Dedifferentiated amniotic fluid mesenchymal stem cell (primary cell): ENCODE results near the gene PTPRT.
"Not testable (repeated sequence)": the region's sequence is repeated elsewhere in the genome, so short reads cannot be mapped to it uniquely, and the experiment has no call there.

ENCODE experiments used
- DNase-seq: peaks from one replicate; pipeline ENCODE4 v3.0.0-alpha.2; 2016; ENCODE audit errors: extremely low spot score

The PTPRT gene

DNA sequence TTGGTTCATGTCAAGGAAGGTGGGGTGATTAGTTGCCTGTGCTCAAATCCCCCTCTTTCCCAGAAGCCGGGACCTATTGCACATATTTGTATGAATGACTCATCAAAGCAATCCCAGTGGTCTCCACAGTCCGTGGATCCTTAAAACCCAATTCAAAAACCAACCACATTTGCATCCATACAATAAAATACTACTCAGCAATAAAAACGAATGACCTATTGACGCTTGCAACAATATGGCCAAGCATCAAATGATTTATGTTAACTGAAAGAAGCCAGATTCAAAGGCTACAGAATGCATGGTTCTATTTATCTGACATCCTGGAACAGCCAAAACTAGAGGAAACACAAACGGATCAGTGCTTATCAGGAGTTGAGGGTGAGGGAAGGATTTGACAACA, 275.4 kb downstream of the PTPRT start:
- DNase-seq: no peak

DNA sequence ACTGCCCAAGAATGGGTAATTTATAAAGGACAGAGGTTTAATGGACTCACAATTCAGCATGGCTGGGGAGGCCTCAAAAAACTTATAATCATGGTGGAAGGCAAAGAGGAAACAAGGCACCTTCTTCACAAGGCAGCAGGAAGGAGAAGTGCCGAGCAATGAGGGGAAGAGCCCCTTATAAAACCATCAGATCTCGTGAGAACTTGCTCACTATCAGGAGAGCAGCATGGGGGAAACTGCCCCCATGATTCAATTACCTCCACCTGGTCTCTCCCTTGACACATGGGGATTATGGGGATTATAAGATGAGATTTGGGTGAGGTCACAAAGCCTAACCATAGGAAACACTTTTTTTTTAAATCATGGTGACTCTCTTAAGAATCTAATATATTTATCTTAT, 278.9 kb downstream of the PTPRT start:
- DNase-seq: not testable (repeated sequence)

DNA sequence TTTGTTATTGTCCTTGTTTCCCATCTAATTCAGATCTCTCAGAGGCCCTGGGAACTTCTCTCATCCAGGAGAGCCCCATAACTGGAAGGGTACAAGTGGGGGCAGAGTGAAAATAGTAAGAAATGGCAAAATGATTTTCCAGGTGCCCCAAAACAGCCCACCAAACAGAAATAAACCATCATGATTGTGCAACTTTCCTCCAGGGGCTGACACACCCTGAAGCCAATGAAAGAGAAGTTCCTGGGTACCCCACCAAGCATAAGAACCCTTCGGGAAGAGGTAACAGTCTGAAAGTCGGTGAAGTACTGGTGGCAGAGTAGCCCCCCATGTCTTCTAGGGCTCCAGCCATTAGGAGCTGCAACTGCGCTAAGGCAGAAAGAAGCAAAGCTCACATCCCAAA, 282.0 kb downstream of the PTPRT start:
- no peak for DNase-seq

DNA sequence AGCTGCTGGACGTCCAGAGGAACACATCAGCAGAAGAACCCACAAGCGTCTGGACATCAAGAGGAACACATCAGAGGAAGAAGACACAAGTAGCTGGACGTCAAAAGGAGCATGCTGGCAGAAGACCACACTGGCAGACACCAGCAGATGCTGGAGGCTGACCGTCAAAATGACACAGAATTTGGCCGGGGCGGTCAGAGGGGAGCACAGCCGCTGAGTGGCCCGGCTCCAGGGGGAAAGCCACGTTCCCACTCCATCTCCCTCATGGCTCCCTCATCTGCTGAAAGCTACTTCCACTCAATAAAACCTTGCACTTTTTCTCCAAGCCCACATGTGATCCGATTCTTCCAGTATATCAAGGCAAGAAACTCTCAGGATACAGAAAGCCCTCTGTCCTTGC, 283.6 kb downstream of the PTPRT start:
- no peak for DNase-seq

DNA sequence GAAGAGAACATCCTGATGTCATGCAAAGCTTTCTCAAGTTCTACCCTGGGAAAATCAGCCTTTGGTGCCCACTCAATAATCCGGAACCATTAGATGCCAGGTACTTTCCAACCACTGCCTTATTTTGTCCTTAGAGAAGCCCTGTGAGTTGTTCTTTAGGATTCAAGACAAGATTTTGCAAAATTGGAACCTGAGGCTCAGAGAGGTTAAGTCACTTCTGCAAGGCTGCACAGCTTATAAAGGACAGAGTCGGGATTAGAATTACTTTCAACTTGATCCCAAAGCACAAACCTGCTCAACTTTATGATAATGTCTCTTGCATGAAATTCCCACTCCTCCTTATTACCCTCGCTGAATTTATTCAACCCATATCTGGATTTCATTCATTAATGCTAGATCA, 287.2 kb downstream of the PTPRT start:
- no peak for DNase-seq

DNA sequence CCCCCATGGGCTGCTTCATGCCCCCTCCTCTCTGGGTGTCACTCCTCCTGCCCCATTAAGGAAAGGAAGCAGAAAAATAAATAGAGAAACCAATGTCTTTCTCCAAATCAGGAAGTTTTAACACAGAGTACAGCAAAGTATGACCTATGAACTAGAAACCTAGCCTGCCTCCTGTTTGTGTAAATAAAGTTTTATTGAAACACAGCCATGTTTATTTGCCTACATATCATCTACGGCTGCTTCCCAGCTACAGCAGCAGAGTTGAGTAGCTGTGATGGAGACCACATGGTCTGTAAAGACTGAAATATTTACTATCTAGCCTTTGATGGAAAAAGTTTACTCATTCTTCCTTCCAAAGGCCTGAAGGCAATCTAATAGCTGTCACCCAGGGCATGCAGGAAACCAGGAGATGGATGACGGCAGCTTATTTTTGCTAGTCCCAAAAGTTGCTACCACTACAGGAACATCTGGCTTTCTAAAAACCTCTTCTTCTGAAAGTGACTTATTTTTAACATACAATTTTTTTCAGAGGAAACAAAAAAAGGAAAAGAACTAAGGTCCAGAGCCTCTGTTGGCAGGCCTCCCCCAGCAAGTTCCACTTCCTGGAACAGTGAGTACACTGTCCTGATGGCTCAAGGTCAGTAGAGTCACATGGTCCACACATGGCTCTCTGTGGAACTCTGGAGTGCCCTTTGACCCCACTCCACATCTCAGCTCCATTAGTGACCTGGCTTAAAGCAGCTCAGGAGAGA, 287.8 kb downstream of the PTPRT start:
- no peak for DNase-seq

DNA sequence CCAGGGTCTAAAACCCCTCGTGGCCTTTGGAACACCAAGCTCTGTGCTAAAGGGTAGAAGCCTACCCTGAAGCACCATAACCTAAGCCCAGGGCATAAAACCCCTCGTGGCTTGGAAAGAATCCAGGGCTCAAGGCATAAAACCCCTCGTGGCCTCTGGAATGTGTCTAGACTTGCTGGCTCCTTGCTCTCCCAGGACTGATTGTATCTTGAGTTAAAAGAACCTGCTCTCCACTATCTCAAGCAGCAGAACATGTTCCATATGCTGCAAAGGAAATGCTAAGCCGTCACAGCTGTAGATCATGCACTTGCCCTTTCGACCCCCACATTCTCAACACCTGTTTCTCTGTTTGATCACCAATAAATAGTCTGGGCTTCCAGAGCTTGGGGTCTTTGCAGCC, 288.9 kb downstream of the PTPRT start:
- DNase-seq: not testable (repeated sequence)

DNA sequence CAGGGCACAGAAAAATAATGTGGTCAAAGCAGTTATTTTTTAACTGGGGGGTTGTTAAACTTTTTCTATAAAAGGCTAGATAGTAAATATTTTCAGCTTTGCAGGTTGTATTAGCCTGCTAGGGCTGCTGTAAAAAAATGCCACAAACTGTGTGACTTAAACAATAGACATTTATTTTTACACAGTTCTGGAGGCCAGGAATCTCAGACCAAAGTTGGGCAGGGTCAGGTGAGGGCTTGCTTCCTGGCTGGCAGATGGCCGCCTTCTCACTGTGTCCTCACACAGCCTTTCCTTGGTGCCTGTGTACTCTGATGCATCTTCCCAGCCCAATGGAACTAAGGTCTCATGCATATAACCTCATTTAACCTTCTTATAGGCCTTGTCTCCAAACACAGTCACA, 294.7 kb downstream of the PTPRT start:
- DNase-seq: no peak

DNA sequence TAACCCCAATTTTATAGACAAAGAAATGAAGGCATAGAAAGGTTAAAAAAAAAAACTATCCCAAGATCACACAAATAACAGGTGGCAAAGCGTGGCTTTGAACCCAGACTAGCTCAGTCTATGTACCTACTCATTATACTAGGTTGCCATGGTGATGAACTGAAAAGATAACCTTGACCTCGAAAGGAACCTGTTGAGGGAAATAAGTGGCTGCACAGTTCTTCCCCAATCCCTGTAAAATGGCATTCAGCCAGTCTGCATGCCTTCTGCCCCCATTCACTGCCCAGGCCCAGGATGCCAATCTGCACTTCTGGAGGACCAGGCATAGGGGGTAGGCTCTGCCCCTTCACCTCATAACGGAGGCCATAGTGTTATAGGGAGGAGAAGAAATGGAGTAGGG, 295.2 kb downstream of the PTPRT start:
- no peak for DNase-seq

DNA sequence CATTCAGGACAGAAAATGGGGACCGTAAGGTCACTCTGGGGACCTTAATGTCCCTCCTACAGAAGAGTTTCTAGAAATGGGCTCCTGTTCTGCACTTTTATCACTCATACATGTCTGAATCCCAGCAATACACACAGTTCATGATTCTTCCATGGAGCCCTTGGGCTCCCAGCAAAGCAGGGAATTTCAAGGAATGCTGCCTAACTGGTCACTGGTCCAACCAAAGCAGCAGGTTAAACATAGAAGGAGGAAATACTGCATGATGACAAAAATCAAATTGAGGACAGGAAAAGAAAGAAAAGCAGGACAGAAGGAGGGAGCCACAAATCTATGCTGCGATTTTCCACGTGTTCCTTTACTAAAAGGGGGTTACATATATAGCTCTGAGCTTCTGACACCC, 300.2 kb downstream of the PTPRT start:
- no peak for DNase-seq

DNA sequence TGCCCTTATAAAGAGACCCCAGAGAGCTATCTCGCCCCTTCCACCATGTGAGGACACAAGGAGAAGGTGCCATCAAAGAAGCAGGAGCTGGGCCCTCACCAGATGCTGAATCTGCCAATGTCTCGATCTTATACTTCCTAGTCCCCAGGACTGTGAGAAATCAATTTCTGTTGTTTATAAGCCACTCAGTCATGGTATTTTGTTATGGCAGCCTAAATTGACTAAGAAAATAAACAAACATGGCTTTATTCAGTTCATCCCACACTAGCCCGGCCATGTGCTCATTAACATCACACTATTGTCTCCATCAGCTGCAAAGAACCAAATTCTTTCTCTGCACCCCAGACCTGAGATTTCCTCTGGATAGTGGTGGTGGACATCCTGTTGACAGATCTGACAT, 302.4 kb downstream of the PTPRT start:
- no peak for DNase-seq

DNA sequence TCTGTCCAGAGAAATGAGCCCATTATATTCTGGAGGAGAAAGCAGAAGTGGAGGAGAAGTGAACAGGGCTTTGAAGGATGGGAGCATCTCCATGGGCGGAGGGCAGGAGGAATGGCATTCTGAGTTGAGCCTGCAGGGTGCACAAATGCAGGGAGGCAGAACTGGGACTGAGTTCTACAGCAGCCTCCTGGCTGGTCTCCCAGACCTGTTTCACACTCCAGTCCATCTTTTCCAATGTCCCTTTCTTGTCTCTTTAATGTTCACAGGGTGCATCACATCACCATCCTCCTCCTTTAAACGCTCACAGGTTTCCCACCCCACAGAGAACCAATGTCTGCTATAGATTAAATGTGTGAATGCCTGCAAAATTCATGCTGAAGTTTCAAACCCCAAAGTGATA, 302.9 kb downstream of the PTPRT start:
- no peak for DNase-seq

DNA sequence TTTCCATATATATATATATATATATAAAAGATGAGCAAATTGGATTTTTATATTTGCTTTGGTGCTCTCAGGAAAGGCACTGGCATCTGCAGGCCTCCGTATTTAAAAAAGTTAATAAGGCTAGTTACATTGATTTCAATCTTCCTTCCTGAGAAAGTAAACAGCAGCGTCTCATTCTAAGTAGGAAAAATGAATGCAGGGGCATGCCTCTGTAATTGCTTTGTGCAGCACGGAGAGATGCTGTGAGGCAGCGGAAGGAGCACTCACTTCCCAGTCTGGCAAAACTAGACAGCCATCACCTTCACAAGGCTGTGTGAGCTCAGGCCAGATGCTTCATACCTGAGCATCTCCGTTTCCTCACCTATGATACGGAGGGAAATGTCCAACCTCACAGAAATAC, 303.7 kb downstream of the PTPRT start:
- no peak for DNase-seq

DNA sequence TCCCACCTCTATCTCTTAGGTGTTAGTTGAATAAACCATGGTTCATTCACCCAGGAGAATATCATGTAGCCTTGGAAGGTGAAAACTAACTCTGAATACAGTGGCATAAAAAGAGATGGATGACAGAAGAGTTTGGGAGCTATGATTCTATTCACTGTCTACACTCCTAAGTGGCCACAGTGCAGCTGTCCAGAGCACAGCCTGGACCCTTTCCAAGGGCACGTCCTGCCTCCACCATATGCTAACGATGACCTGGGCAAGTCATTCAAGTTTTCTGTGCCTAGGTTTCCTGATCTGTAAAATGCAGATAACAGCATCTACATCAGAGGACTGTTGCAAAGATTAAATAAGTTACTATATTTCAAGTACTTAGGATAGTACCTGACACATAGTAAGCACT, 314.1 kb downstream of the PTPRT start:
- DNase-seq: no peak

DNA sequence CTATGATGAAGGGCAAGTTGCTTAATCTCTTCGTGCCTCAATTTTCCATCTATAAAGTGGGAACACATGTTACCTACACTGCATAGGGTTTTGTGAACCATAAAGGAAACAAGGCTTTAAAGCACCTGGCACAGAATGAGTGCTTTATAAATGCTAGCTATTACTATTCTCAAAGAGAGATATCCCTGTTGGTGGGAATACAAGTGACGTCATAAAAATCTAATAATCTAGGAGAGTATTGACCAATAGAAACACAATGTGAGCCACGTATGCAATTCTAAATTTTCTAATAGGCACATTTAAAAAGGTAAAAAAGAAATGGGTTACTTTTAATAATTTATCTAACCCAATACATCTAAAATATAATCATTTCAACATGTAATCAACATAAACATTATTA, 316.4 kb downstream of the PTPRT start:
- no peak for DNase-seq

DNA sequence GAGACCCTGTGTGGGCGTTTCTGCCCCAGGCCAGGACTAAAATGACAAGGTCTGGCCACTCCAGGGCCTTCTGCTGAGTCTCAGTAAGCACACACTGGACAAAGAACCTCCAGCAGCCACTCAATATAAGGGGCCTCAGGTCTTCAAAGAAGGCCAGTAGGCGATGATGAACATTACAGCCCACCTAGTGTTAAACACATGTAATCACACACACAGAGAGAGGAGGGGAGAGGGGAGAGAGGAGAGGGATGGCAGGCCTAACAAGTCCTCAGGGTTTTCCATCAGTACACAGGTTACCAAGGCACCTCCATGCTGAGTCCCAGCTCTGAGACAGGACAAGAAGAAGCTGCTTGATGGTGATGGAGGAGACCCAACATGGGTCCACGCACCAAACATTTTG, 325.6 kb downstream of the PTPRT start:
- no peak for DNase-seq

DNA sequence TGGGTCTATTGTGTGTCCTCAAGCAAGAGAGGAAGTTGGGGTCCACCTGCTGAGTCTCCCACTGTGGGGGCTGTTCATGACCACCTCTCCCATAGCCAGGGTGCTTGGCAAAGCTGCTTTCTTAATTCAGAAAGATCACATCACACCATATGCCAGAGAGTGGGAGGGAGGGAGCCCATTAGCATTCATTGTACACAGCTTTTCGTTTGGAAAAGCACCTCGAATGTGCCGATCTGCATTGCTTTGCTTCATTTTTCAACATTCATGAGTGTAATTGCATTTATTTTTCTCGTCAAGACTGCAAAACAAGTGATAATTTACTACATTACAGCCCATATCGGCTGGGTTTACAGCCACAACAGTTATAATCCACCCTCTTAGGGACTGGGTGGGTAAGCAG, 327.3 kb downstream of the PTPRT start:
- no peak for DNase-seq

DNA sequence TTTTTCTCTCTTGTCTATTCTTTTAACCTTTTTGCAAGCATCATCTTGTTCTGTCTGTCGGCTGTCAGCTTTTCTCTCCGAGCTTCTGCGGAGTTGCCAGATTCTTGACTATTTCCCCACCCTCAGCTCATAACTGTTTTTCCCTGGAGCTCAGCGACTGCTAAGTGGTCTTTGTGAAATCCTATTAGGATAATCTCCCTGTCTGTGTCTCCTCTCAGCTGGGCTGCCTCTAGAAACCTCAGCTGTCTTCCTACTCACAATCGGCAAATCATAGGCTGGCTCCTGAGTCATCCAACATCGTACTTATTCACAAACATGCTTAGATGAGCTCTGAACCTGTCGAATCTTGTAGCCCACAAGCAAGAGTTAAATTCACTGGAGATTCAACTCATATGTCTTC, 332.3 kb downstream of the PTPRT start:
- DNase-seq: no peak

DNA sequence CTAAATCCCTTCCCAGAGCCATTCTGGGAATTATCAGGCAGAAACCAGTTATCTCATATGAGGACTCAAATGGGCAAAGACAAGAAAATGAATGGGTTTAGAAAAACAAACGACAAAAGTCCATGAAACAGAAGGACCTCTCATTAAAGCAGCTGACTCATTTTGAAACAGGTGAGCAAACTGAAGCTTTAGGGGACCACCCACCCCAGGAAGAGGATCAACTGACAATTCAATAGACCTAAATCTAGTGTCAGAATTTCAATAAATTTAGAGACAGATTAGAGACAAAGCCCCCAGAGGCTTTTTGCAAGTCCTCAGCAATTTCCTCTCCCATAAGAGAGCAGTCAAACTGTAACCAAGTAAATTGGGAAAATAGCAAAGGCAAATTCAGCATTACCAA, 333.8 kb downstream of the PTPRT start:
- DNase-seq: no peak

DNA sequence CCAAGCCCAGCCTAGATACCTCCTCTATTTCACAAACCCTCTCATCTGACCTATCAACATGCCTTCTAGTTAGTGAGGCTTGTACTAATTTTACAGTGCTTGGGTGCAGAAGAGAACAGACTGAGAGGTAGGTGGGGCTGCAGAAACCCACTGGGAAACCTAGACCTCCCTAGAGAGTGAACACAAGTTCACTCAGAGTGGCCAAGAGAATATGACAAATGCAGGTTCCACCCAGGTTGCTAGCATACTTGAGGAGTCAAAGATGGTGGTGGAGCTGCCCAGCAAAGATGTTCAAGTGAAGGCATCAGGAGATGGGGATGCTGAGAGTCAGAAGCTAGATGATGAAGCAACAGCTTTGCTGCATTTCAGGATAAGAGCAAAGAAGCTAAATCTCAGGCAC, 337.0 kb downstream of the PTPRT start:
- no peak for DNase-seq

DNA sequence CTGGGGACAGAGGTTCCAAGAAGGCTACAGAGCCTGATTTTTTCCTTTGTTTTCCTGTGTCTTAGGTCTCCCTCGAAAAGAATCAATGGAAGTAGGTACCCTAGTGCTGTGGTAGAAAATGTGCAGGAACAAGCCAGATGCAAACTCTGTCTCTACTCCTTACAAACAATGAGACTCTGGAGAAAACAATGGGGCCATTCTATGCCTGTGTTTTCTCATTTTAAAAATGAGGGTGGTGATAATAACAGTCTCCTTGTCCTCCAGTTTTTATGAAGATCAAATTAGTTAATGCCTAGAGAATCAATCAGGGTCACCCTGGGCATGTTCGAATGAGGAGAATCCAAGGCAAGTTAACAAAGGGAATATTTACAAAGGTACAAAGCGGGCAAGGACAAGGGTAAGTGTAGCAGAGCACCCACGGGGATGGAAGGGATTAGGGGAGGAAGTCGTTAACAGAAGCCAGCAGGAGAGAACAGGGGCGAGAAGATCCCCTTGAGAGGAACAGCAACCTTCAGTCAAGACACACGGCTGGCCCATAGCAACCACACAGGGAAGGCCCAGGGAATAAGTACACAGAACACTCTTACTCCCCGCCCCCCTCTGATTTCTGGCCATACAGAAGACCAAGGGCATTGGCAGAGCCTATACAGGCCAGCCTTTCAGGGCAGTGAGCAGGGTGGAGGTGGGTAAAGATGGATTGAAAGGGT, 342.8 kb downstream of the PTPRT start:
- no peak for DNase-seq

DNA sequence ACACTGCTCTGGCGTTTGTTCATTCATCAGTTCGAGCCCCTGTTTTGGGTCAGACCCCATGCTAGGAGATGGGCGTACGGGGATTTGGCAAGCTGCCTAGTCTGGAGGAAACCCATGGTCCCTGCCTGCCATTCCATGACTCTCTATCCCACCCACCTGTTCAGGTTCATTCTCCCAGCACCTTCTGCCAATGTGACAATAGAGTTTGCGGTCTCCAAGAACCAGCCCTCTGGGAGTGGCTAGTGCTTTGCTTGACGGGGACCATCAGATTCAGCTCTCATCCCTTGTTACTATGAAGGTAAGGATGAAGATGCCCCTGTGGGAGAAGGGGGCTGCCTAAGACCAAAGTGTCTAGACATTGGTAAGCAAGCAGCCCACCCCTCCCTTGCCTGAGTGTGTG, 345.0 kb downstream of the PTPRT start:
- no peak for DNase-seq

DNA sequence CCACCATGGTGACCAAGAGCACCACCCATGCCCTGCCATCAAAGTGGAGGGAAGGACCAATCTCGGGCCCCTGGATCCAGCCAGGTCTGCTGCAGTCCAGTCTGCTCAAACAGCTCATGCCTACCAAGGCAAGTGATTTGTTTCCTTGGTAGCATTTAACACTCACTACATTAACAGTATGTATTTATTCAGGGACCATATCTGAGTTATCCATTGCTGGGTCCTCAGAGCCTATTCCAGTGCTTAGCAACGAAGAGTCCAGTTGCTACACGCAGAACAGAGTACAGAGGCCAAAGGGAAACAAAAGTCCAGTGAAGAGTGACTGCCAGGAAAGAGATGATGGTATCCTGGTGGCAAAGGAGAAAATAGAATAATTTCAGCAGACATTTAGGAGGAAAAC, 352.2 kb downstream of the PTPRT start:
- DNase-seq: no peak

DNA sequence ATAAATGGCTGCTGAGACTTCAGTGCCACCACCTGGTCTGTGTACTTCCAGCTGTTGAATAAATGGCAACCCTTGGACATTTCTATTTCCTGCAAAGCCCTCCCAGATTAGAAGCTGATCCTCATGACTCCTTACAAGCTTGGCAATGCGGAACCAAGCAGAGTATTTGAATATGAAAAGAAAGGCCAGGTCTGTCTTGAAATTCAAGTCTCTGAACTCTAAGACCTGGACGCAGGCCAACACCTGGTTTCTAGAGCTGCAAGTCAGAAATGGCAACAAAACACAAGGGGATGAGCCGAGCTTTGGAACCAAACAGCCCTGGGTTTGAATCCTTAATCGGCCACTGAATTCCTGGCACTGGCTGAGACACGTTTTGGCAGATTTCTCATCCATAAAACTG, 353.4 kb downstream of the PTPRT start:
- DNase-seq: no peak
